B cell (primary cell): Measurements from ENCODE around the gene TSTD1.

ENCODE experiments used
- CTCF ChIP-seq: fragments of 200-600 bp; IDR thresholded peaks from one replicate; pipeline ENCODE4 v1.8.0; 2022; ENCODE audit warnings: antibody characterized with exemption, mild to moderate bottlenecking
- EZH2 ChIP-seq: IDR thresholded peaks from 2 replicates; pipeline ENCODE4 v1.6.1; 2012; ENCODE audit warnings: borderline replicate concordance, low read depth, mild to moderate bottlenecking, moderate library complexity, low read length; ENCODE audit not compliant: insufficient read depth, poor library complexity, severe bottlenecking

GRCh38 chr1:161059293-161059692 is 20.5 kb upstream of the TSTD1 start:
- TF ChIP-seq CTCF, result no peak
- TF ChIP-seq EZH2, result no peak
